WERI-Rb-1 (cell line): Measurements from ENCODE around the gene THBD.

Source experiments
- DNase-seq: peaks from one replicate; pipeline ENCODE4 v3.0.0-alpha.2; 2020
- H3K27ac ChIP-seq: fragments of 250-450 bp; sonication (Bioruptor Pico); 2 replicates; pipeline ENCODE4 v1.5.1; 2020; ENCODE audit warnings: mild to moderate bottlenecking, moderate library complexity
- H3K27me3 ChIP-seq: fragments of 250-450 bp; sonication (Bioruptor Pico); 2 replicates; pipeline ENCODE4 v1.5.1; 2021; ENCODE audit warnings: mild to moderate bottlenecking, low read depth, moderate library complexity; ENCODE audit not compliant: insufficient read depth, severe bottlenecking
- H3K36me3 ChIP-seq: fragments of 250-450 bp; sonication (Bioruptor Pico); 2 replicates; pipeline ENCODE4 v1.5.1; 2020; ENCODE audit warnings: mild to moderate bottlenecking, moderate library complexity
- H3K4me3 ChIP-seq: 2 replicates; pipeline ENCODE4 v1.5.1; 2011; ENCODE audit warnings: low read depth, mild to moderate bottlenecking, control low read depth, low read length
- H3K9me3 ChIP-seq: fragments of 250-450 bp; sonication (Bioruptor Pico); 2 replicates; pipeline ENCODE4 v1.5.1; 2021; ENCODE audit warnings: mild to moderate bottlenecking, moderate library complexity; ENCODE audit not compliant: severe bottlenecking
- CTCF ChIP-seq: IDR thresholded peaks from 2 replicates; pipeline ENCODE4 v1.5.1; 2011; ENCODE audit warnings: low read depth, mild to moderate bottlenecking, control low read depth, inconsistent platforms, low read length

THBD gene

GRCh38 chr20:23049201-23050075 is at the start of gene THBD:
Gene THBD, minus strand, starts transcription at chr20:23049672. Its CDS starts 168 bp downstream, at chr20:23049504.
- Histone ChIP-seq H3K27ac (no peak within 1 kb of the TSS), H3K9me3 (no peaks in the 10 kb centered on the region), H3K4me3 (no peak within 1 kb of the TSS), H3K36me3 (no peaks in the 10 kb centered on the region), H3K27me3 (peaks cover 100% of the 10 kb centered on the region)
- TF ChIP-seq CTCF, result no peak
- no peak for DNase-seq

- no peak overlapping the region for H3K27ac ChIP-seq
- no peaks in the 10 kb centered on the region for H3K9me3 ChIP-seq
- no peaks in the 10 kb centered on the region for H3K27me3 ChIP-seq
- no peak for TF ChIP-seq CTCF
- no peaks in the 10 kb centered on the region for H3K36me3 ChIP-seq
- H3K4me3 ChIP-seq, result no peak overlapping the region
- no peak for DNase-seq
Observed at GRCh38 chr20:23097636-23098580, 48.4 kb upstream of the THBD start.

- no peak for TF ChIP-seq CTCF
- no peaks in the 10 kb centered on the region for H3K36me3 ChIP-seq
- no peak overlapping the region for H3K27ac ChIP-seq
- H3K4me3 ChIP-seq, result no peak overlapping the region
- no peak for DNase-seq
- no peaks in the 10 kb centered on the region for H3K27me3 ChIP-seq
- no peaks in the 10 kb centered on the region for H3K9me3 ChIP-seq
Observed at GRCh38 chr20:23096986-23097520, 47.6 kb upstream of the THBD start.

GRCh38 chr20:23096097-23096496 is 46.6 kb upstream of the THBD start:
- Histone ChIP-seq H3K36me3 (no peaks in the 10 kb centered on the region), H3K9me3 (no peaks in the 10 kb centered on the region), H3K27me3 (no peaks in the 10 kb centered on the region), H3K4me3 (no peak overlapping the region), H3K27ac (no peak overlapping the region)
- TF ChIP-seq CTCF, result no peak
- DNase-seq, result no peak

GRCh38 chr20:23095499-23095898 is 46.0 kb upstream of the THBD start:
- H3K9me3 ChIP-seq, result no peaks in the 10 kb centered on the region
- no peaks in the 10 kb centered on the region for H3K36me3 ChIP-seq
- H3K4me3 ChIP-seq, result no peak overlapping the region
- no peak for TF ChIP-seq CTCF
- H3K27ac ChIP-seq, result no peak overlapping the region
- no peaks in the 10 kb centered on the region for H3K27me3 ChIP-seq
- DNase-seq, result no peak
